ENCODE data around the gene LYRM4.

The LYRM4 gene

GRCh38 chr6:5116243-5116991 is 144.3 kb downstream of the LYRM4 start:
- no peak for DNase-seq

- DNase-seq, result no peak
Observed at GRCh38 chr6:5115168-5115567, 145.6 kb downstream of the LYRM4 start.

- DNase-seq, result no peak
Observed at GRCh38 chr6:5113096-5113495, 147.7 kb downstream of the LYRM4 start.

DNA sequence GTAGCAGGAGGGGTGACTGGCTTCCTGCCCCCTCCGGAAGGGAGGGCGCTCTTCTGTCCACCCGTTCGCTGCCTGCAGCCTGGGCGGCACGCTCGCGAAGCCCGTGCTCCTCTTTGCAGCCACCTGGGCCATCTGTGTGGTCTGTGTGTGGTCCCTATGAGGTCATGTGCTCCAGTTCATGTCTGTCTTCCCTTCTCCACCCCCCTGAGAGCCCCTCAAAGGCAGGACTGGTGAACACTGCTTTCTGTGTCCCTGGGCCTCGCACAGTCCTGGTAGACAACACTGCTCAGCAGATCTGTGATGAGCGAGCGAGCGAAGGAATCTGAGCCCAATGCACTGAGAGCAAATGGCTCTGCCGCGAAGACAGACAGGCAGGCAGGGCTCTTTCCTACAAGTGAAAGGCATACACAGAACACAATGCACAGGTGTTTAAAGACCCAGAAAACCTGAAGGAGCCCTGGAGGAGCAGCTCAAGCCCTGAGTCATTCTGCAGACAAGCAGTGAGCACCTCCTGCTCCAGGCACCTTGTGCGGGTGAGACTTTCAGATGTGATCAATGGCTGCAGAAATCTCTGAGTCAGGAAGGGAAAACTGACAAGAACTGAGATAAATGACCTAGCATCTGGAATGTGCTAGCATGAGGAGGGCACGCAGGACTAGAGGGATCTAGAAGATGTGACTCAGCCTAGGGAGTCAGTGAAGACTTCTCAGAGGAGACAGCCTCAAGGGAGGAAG is 148.5 kb downstream of the LYRM4 start:
- DNase-seq, result no peak

- DNase-seq, result no peak
Observed at GRCh38 chr6:5111626-5112025, 149.1 kb downstream of the LYRM4 start.

DNA sequence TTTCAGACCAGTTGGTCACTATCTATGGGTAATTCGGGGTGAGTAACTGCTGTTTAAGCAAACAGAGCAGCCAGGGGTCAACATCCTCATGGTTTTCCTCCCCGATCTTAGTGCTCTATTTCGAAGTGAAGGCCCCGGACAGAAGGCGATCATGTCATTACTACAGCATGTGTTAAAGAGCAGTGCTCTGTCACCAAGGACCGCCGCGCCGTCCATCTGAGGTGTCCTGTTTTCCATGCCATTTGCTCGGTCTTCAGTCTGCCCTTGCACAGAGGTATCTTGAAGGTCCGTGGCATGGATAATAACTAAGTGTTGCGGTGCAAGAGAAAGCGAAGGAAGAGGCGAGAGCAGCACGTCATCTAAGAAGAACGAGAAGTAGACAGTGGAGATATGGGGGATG is 150.5 kb downstream of the LYRM4 start:
- no peak for DNase-seq

DNA sequence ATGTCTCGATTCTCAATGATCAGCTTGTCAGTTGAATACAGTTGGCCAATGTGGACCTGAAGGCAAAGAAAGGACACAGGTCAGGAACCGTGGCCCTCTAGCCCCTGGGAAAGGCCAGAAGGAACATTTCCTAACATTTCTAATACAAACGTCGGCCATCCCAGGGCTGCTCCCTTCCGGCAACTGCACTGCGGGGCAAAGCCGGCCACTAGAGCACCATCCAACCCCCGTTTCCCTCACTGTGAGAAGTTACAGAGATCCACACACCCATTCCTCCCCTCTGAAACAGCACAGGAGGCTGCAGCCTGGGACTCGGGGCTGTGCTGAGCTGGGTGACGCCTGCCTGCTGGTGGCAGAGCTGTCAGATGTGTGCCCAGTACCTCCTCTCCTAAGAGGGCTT is 151.3 kb downstream of the LYRM4 start:
- DNase-seq, result no peak

GRCh38 chr6:5108536-5109150 is 152.1 kb downstream of the LYRM4 start:
- no peak for DNase-seq

GRCh38 chr6:5108068-5108467 is 152.7 kb downstream of the LYRM4 start:
- no peak for DNase-seq

GRCh38 chr6:5107341-5107740 is 153.4 kb downstream of the LYRM4 start:
- DNase-seq, result no peak

DNA sequence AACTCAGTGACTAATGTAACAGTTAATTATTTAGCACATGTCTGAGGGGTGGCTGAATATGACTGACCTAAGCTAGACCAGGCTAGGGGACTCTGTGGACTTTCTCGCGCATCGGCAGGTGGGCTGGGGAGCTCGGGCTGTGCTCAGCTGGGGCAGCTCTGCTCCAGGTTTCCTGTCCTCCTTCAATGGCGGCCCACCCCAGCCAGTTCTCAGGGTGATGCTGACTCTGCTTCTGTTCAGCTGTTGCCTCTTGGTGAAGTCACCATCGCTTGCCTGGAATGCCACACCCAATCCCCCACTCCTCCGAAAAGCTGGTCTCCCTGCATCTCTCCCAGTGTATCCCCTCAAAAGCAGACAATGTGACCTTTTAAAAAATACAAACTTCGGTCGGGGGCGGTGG is 155.6 kb downstream of the LYRM4 start:
- no peak for DNase-seq

DNA sequence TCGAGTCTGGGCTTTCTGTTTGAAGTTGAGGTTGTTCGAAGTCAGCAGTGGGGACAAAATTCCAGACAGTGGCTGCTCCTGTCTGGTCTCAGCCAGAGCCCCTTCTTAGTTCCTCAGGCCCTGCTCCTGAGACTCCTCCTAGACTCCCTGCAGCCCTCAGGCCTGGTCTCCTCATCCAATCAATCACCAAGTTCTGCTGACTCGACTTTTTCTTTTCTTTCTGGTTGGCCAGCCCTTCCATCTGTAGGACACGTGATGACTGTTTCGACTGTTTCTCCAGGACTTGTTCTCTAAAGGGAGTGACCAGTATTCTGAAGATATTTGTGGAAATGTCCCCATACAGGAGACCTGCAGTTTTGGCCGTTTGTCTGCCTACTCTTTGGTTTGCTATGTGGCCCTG is 156.1 kb downstream of the LYRM4 start:
- DNase-seq, result no peak

DNA sequence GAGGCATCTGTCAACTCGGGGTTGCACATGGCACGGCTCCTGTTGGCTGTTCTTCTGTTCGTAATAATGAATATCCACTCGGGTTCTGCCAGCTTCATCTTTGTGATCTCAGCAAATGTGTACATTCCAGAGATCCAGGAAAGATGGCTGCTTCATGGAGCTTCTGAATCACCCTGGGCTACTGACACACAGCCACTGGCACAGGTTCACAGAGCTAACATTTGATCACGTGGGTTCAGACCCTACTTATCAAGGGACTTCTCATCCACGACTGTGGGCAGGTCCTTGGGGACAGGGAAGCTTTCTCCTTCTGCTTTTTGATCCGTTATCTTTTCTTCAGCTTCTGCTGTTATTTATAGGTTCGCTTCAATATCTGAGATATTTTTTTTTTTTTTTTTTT is 157.5 kb downstream of the LYRM4 start:
- no peak for DNase-seq

DNA sequence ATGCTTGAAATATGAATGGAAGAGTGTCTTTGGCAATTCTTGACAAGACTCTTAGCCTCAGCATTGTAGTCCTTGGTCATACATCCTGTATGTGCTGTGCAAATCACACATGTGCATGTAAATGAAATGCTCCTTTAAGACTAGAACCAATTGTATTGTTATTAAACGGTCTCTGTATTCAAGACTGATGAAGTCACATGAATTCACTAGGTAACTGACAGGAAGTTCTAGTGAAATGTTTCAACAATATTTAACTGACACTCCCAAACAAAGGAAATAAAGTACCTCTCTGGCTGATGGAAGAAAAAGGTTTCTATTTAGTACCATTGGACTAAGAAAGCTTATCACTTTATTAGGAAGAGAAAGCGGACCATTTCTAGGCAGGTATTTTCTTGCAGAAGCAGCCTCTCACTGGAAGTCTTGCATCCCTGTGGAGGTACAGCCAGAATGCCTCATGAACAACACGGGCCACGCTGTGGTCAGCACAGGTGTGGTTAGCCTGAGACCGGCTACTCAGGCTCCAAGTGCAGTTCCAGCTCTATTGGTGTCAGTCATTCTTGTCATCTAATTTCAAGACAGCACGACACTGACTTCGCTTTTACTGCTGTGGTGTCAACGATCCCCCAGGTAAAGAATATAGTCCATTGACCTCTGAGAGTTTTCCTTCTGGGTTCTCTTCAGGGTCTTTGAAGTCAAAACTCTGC is 158.3 kb downstream of the LYRM4 start:
- no peak for DNase-seq

DNA sequence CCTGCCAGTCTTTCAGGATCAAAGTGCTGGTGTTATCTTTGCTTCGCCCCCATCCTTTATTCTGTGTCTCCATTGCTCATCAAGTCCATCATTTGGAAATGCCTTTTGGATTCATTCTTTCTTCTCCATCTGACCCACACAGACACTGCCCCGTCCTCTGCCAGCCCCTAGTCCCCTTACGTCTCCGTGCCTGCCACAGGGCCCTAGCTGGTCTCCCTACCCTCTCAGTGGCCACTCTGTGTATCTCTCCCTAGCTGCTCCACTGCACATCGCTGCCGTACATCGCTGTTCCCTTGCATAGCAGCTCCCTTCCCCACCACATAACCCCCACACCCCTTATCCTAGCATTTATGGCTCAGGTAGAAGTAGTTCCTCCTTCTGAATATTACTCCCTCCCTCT is 159.9 kb downstream of the LYRM4 start:
- no peak for DNase-seq

DNA sequence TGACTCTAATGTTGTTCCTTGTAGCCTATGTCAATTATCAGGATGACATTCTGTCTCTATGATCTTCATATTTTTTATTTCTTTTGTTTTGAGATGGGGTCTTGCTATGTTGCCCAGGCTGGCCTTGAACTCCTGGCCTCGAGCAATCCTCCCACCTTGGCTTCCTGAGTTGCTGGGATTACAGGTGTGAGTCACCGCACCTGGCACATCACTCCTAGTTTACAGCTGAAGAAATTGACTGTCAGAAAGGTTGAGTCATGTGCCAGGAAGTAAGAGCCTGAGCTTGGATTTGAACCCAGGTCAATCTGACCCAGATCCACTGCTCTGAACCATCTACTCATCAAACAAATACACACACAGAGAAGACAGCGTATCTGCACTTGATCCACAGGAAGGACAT is 161.2 kb downstream of the LYRM4 start:
- DNase-seq, result no peak

- DNase-seq, result no peak
Observed at GRCh38 chr6:5098501-5099270, 162.1 kb downstream of the LYRM4 start.

DNA sequence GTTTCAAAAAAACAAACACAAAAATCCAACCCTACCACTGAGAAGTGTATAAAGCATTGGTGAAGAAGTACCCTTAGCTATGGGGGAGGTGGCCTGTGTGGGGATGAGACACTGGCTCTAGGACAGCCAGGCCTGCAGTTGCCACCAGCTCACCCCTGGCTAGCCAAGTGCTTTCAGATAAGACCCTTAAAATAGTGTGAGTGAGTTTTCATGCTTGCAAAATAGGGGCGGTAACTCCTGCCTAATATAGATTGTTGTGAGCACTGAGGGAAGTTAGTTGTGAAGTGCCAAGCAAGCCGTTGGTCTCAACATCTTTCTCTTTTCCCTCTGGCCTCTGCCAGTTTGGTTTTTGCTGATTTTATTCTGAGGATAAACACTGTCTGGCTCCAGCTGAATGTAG is 164.3 kb downstream of the LYRM4 start:
- no peak for DNase-seq

DNA sequence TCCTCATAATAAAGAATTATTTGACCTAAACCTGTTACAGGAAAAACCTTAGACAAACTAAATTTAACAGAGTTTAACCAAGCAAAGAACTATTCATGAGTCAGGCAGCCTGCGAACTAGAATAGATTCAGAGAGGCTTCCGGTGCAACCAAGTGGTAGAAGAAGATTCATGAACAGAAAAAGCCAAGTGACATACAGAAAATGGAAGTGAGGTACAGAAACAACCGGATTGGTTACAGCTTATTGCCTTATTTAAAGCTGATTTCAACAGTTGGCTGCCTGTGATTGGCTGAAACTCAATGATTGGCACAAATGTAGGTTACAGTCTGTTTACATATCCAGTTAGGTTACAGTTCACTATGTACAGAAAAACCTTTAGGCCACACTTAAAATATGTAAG is 165.5 kb downstream of the LYRM4 start:
- no peak for DNase-seq

DNA sequence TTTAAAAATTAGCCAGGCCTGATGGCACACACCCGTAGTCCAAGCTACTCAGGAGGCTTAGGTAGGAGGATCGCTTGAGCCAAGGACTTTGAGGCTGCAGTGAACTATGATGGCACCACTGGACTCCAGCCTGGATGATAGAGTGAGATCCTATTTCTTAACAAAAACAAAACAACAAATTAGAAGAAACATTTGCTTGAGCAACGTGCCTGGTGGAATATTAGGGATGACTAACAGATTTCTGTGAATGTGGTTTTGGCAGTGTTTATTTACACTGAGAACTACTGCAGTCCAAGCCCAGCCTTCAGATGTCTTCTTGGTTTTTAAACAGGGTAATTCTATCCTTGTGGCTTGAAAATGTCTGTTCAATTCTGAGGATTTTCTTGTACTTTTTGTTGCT is 166.4 kb downstream of the LYRM4 start:
- DNase-seq, result no peak

- no peak for DNase-seq
Observed at GRCh38 chr6:5093231-5094015, 167.3 kb downstream of the LYRM4 start.

Data from right forelimb (tissue), 1 donor.